ENCODE data around the gene IL1RAPL1.

IL1RAPL1 gene

GRCh38 chrX:29039501-29039900 is 452.3 kb downstream of the IL1RAPL1 start:
- DNase-seq (ENCODE audit: low spot score), result no peak
- POLR2A ChIA-PET (ENCODE audit: low non-redundant PET), result no interaction called here
- H3K27ac ChIP-seq, result no peak overlapping the region
- CTCF ChIA-PET, result no interaction called here
- TF ChIP-seq CTCF (conservative IDR thresholded peaks at IDR 0.05; ENCODE audit: low read depth), result no peak

GRCh38 chrX:29040160-29040559 is 452.9 kb downstream of the IL1RAPL1 start:
- ChIA-PET POLR2A (ENCODE audit: low non-redundant PET) (no interaction called here), CTCF (no interaction called here)
- DNase-seq (ENCODE audit: low spot score), result no peak
- TF ChIP-seq CTCF (conservative IDR thresholded peaks at IDR 0.05; ENCODE audit: low read depth), result no peak
- no peak overlapping the region for H3K27ac ChIP-seq

- no peak for DNase-seq (ENCODE audit: low spot score)
- no peak overlapping the region for H3K27ac ChIP-seq
- ChIA-PET POLR2A (ENCODE audit: low non-redundant PET) (no interaction called here), CTCF (no interaction called here)
- no peak for TF ChIP-seq CTCF (conservative IDR thresholded peaks at IDR 0.05; ENCODE audit: low read depth)
These were observed 455.1 kb downstream of the IL1RAPL1 start for GRCh38 chrX:29042341-29042740.

- ChIA-PET POLR2A (ENCODE audit: low non-redundant PET) (no interaction called here), CTCF (no interaction called here)
- H3K27ac ChIP-seq, result no peak overlapping the region
- no peak for TF ChIP-seq CTCF (conservative IDR thresholded peaks at IDR 0.05; ENCODE audit: low read depth)
- DNase-seq (ENCODE audit: low spot score), result no peak
These were observed 456.5 kb downstream of the IL1RAPL1 start for GRCh38 chrX:29043746-29044145.

GRCh38 chrX:29044423-29045184 is 457.4 kb downstream of the IL1RAPL1 start:
- CTCF ChIA-PET, result no interaction called here
- H3K27ac ChIP-seq, result no peak overlapping the region
- POLR2A ChIA-PET (ENCODE audit: low non-redundant PET), result no interaction called here
- no peak for TF ChIP-seq CTCF (conservative IDR thresholded peaks at IDR 0.05; ENCODE audit: low read depth)
- no peak for DNase-seq (ENCODE audit: low spot score)

- ChIA-PET CTCF (no interaction called here), POLR2A (ENCODE audit: low non-redundant PET) (no interaction called here)
- TF ChIP-seq CTCF (conservative IDR thresholded peaks at IDR 0.05; ENCODE audit: low read depth), result no peak
- H3K27ac ChIP-seq, result no peak overlapping the region
- no peak for DNase-seq (ENCODE audit: low spot score)
These were observed 478.2 kb downstream of the IL1RAPL1 start for GRCh38 chrX:29065477-29065876.

Measured in RWPE1 (cell line).